WTC11 (cell line): ENCODE measurements around the gene ADAP1. TPM values are rescaled to one million over a fixed set of nuclear protein-coding genes. Genes with fewer than 3 reads are reported as not detected.

Experiments
- ATAC-seq: fragments of 200-7000 bp; cut with Tn5 transposase; 2 replicates; pipeline ENCODE4 v1.10.0; 2021; ENCODE audit warnings: mild to moderate bottlenecking, moderate library complexity
- CTCF ChIA-PET: fragments of 300-600 bp; sonication (Branson Sonifier 250); formaldehyde crosslinking; loops from one replicate; lab custom pipeline; 2021; ENCODE audit warnings: antibody characterized with exemption; lab: Charles Lee
- POLR2A ChIA-PET: fragments of 350-600 bp; sonication (Branson Sonifier 250); formaldehyde crosslinking; loops from one replicate; lab custom pipeline; 2021; ENCODE audit warnings: antibody characterized with exemption; lab: Charles Lee
- DNase-seq: peaks from one replicate; pipeline ENCODE4 v3.0.0; 2021; ENCODE audit warnings: low spot score
- H3K27ac Mint-ChIP-seq: 2 replicates; pipeline ENCODE4 v1.8.0; 2021; ENCODE audit warnings: mixed read lengths
- H3K27me3 Mint-ChIP-seq: 2 replicates; pipeline ENCODE4 v1.8.0; 2021; ENCODE audit warnings: low read depth, mild to moderate bottlenecking, moderate library complexity, mixed read lengths
- H3K36me3 Mint-ChIP-seq: 2 replicates; pipeline ENCODE4 v1.8.0; 2021; ENCODE audit warnings: mixed read lengths
- H3K4me1 Mint-ChIP-seq: 2 replicates; pipeline ENCODE4 v1.8.0; 2022; ENCODE audit warnings: mixed read lengths
- H3K4me3 Mint-ChIP-seq: 2 replicates; pipeline ENCODE4 v1.8.0; 2021; ENCODE audit warnings: mild to moderate bottlenecking, moderate library complexity, mixed read lengths
- H3K9me3 Mint-ChIP-seq: 2 replicates; pipeline ENCODE4 v1.8.0; 2021; ENCODE audit warnings: mixed read lengths
- GRHL2 ChIP-seq: fragments of 250-450 bp; sonication (Bioruptor Pico); IDR thresholded peaks from 2 replicates; pipeline ENCODE4 v1.8.0; 2022; ENCODE audit warnings: mild to moderate bottlenecking, moderate library complexity; ENCODE audit not compliant: insufficient replicate concordance, severe bottlenecking
- GTF2I ChIP-seq: fragments of 250-450 bp; sonication (Bioruptor Pico); conservative IDR thresholded peaks from 2 replicates; pipeline ENCODE4 v1.4.0; 2021; ENCODE audit warnings: mild to moderate bottlenecking
- RORB ChIP-seq: fragments of 250-450 bp; sonication (Bioruptor Pico); IDR thresholded peaks from 2 replicates; pipeline ENCODE4 v1.9.0; 2021; ENCODE audit warnings: mild to moderate bottlenecking
- SMAD4 ChIP-seq: sonication (generic); formaldehyde crosslinking; IDR thresholded peaks from 2 replicates; pipeline ENCODE4 v1.8.0; 2022; ENCODE audit warnings: mild to moderate bottlenecking, missing genetic modification reagents
- SP1 ChIP-seq: sonication (generic); formaldehyde crosslinking; conservative IDR thresholded peaks from 2 replicates; pipeline ENCODE4 v1.8.1; 2022; ENCODE audit warnings: missing genetic modification reagents
- ZNF263 ChIP-seq: sonication (generic); formaldehyde crosslinking; IDR thresholded peaks from 2 replicates; pipeline ENCODE4 v1.8.1; 2022; ENCODE audit warnings: low read depth, mild to moderate bottlenecking, moderate library complexity, missing genetic modification reagents
- total RNA-seq: library from RNA; stranded (reverse); gene quantifications from 3 replicates; pipeline ENCODE4 v1.2.3, GENCODE V29; 2021
- TF ChIP-seq, protein P1 (sequence below): sonication (generic); formaldehyde crosslinking; IDR thresholded peaks from 2 replicates; pipeline ENCODE4 v1.8.1; 2023; ENCODE audit warnings: mild to moderate bottlenecking, missing genetic modification reagents, borderline replicate concordance
- TF ChIP-seq, protein P2 (sequence below): sonication (generic); formaldehyde crosslinking; IDR thresholded peaks from 2 replicates; pipeline ENCODE4 v1.8.0; 2022; ENCODE audit warnings: mild to moderate bottlenecking, missing genetic modification reagents
- TF ChIP-seq, protein P3 (sequence below): fragments of 250-450 bp; sonication (Bioruptor Pico); IDR thresholded peaks from 2 replicates; pipeline ENCODE4 v1.9.0; 2021; ENCODE audit warnings: mild to moderate bottlenecking, borderline replicate concordance
- TF ChIP-seq, protein P4 (sequence below): sonication (generic); formaldehyde crosslinking; IDR thresholded peaks from 2 replicates; pipeline ENCODE4 v1.8.1; 2023; ENCODE audit warnings: mild to moderate bottlenecking, moderate library complexity, missing genetic modification reagents
- TF ChIP-seq, protein P5 (sequence below): sonication (generic); formaldehyde crosslinking; IDR thresholded peaks from 2 replicates; pipeline ENCODE4 v1.8.0; 2022; ENCODE audit warnings: missing genetic modification reagents
- TF ChIP-seq, protein P6 (sequence below): fragments of 250-450 bp; sonication (Bioruptor Pico); IDR thresholded peaks from 2 replicates; pipeline ENCODE4 v1.9.0; 2021; ENCODE audit warnings: mild to moderate bottlenecking

The ADAP1 gene
- total RNA-seq, 1 experiment from 2014 or later = 4.3 TPM

DNA sequence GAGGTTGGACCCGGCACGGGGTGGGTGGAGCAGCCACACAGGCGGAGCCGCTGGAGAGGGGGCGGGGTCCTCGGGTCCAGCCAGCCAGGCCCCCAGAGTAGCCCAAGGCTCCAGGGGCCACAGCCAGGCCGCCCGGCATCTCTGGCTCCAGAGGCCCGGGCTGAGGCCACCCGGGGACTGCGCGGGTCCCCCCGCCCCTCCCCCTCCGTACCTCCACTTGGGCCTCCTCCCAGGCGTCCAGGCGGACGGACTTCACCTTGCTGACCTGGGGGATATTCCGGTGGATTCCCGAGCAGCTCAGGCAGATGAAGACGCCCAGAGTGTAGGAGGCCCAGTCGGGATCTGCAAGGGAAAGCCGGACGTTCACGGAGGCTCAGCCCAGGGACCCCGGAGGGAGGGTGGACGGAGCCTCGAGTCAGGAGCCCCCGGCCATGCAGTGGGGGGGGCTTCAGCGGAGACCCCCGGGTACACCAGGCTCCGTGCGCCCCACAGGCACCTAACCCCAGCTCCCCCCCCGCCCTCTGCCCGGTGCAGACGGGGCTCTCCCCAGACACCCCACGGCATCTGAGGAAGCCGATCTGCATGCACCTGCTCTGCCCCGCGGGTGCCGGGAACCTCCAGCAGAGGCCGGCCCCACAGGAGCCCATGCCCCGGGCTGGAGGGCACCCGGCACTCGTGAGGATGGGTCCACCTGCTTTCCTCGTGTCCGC is 19.2 kb downstream of the ADAP1 start:
- TF ChIP-seq GTF2I (no peak), RORB (CRISPR knock-in tag) (no peak), SMAD4 (CRISPR knock-in tag) (no peak), SP1 (no peak), ZNF263 (no peak), GRHL2 (CRISPR knock-in tag) (no peak)
- TF ChIP-seq, protein P1, sequence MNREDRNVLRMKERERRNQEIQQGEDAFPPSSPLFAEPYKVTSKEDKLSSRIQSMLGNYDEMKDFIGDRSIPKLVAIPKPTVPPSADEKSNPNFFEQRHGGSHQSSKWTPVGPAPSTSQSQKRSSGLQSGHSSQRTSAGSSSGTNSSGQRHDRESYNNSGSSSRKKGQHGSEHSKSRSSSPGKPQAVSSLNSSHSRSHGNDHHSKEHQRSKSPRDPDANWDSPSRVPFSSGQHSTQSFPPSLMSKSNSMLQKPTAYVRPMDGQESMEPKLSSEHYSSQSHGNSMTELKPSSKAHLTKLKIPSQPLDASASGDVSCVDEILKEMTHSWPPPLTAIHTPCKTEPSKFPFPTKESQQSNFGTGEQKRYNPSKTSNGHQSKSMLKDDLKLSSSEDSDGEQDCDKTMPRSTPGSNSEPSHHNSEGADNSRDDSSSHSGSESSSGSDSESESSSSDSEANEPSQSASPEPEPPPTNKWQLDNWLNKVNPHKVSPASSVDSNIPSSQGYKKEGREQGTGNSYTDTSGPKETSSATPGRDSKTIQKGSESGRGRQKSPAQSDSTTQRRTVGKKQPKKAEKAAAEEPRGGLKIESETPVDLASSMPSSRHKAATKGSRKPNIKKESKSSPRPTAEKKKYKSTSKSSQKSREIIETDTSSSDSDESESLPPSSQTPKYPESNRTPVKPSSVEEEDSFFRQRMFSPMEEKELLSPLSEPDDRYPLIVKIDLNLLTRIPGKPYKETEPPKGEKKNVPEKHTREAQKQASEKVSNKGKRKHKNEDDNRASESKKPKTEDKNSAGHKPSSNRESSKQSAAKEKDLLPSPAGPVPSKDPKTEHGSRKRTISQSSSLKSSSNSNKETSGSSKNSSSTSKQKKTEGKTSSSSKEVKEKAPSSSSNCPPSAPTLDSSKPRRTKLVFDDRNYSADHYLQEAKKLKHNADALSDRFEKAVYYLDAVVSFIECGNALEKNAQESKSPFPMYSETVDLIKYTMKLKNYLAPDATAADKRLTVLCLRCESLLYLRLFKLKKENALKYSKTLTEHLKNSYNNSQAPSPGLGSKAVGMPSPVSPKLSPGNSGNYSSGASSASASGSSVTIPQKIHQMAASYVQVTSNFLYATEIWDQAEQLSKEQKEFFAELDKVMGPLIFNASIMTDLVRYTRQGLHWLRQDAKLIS (CRISPR knock-in tag) = no peak
- TF ChIP-seq, protein P2, sequence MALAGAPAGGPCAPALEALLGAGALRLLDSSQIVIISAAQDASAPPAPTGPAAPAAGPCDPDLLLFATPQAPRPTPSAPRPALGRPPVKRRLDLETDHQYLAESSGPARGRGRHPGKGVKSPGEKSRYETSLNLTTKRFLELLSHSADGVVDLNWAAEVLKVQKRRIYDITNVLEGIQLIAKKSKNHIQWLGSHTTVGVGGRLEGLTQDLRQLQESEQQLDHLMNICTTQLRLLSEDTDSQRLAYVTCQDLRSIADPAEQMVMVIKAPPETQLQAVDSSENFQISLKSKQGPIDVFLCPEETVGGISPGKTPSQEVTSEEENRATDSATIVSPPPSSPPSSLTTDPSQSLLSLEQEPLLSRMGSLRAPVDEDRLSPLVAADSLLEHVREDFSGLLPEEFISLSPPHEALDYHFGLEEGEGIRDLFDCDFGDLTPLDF = no peak
- TF ChIP-seq, protein P3, sequence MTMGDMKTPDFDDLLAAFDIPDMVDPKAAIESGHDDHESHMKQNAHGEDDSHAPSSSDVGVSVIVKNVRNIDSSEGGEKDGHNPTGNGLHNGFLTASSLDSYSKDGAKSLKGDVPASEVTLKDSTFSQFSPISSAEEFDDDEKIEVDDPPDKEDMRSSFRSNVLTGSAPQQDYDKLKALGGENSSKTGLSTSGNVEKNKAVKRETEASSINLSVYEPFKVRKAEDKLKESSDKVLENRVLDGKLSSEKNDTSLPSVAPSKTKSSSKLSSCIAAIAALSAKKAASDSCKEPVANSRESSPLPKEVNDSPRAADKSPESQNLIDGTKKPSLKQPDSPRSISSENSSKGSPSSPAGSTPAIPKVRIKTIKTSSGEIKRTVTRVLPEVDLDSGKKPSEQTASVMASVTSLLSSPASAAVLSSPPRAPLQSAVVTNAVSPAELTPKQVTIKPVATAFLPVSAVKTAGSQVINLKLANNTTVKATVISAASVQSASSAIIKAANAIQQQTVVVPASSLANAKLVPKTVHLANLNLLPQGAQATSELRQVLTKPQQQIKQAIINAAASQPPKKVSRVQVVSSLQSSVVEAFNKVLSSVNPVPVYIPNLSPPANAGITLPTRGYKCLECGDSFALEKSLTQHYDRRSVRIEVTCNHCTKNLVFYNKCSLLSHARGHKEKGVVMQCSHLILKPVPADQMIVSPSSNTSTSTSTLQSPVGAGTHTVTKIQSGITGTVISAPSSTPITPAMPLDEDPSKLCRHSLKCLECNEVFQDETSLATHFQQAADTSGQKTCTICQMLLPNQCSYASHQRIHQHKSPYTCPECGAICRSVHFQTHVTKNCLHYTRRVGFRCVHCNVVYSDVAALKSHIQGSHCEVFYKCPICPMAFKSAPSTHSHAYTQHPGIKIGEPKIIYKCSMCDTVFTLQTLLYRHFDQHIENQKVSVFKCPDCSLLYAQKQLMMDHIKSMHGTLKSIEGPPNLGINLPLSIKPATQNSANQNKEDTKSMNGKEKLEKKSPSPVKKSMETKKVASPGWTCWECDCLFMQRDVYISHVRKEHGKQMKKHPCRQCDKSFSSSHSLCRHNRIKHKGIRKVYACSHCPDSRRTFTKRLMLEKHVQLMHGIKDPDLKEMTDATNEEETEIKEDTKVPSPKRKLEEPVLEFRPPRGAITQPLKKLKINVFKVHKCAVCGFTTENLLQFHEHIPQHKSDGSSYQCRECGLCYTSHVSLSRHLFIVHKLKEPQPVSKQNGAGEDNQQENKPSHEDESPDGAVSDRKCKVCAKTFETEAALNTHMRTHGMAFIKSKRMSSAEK (CRISPR knock-in tag) = no peak
- TF ChIP-seq, protein P4, sequence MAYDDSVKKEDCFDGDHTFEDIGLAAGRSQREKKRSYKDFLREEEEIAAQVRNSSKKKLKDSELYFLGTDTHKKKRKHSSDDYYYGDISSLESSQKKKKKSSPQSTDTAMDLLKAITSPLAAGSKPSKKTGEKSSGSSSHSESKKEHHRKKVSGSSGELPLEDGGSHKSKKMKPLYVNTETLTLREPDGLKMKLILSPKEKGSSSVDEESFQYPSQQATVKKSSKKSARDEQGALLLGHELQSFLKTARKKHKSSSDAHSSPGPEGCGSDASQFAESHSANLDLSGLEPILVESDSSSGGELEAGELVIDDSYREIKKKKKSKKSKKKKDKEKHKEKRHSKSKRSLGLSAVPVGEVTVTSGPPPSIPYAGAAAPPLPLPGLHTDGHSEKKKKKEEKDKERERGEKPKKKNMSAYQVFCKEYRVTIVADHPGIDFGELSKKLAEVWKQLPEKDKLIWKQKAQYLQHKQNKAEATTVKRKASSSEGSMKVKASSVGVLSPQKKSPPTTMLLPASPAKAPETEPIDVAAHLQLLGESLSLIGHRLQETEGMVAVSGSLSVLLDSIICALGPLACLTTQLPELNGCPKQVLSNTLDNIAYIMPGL (CRISPR knock-in tag) = no peak
- TF ChIP-seq, protein P5, sequence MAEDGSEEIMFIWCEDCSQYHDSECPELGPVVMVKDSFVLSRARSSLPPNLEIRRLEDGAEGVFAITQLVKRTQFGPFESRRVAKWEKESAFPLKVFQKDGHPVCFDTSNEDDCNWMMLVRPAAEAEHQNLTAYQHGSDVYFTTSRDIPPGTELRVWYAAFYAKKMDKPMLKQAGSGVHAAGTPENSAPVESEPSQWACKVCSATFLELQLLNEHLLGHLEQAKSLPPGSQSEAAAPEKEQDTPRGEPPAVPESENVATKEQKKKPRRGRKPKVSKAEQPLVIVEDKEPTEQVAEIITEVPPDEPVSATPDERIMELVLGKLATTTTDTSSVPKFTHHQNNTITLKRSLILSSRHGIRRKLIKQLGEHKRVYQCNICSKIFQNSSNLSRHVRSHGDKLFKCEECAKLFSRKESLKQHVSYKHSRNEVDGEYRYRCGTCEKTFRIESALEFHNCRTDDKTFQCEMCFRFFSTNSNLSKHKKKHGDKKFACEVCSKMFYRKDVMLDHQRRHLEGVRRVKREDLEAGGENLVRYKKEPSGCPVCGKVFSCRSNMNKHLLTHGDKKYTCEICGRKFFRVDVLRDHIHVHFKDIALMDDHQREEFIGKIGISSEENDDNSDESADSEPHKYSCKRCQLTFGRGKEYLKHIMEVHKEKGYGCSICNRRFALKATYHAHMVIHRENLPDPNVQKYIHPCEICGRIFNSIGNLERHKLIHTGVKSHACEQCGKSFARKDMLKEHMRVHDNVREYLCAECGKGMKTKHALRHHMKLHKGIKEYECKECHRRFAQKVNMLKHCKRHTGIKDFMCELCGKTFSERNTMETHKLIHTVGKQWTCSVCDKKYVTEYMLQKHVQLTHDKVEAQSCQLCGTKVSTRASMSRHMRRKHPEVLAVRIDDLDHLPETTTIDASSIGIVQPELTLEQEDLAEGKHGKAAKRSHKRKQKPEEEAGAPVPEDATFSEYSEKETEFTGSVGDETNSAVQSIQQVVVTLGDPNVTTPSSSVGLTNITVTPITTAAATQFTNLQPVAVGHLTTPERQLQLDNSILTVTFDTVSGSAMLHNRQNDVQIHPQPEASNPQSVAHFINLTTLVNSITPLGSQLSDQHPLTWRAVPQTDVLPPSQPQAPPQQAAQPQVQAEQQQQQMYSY = no peak
- TF ChIP-seq, protein P6, sequence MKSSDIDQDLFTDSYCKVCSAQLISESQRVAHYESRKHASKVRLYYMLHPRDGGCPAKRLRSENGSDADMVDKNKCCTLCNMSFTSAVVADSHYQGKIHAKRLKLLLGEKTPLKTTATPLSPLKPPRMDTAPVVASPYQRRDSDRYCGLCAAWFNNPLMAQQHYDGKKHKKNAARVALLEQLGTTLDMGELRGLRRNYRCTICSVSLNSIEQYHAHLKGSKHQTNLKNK (CRISPR knock-in tag) = no peak
- Mint-ChIP-seq H3K27ac (no peak overlapping the region), H3K27me3 (peaks cover 7% of the 10 kb centered on the region), H3K4me1 (no peaks in the 10 kb centered on the region), H3K9me3 (no peaks in the 10 kb centered on the region; the same call in 1 of the 2 replicates), H3K4me3 (no peak overlapping the region), H3K36me3 (no peaks in the 10 kb centered on the region)
- ChIA-PET POLR2A (no interaction called here), CTCF (interaction anchor here (0.6 kb wide), 1 partner anchor 446 kb away, joined by 7 read pairs; no protein-coding TSS in a partner anchor)
- ATAC-seq (peak; percentile 63), DNase-seq (peak; percentile 52)
